HPDE6-E6E7 (cell line): ENCODE data around the gene SURF6.
A peak's percentile ranks its signal among the peaks of the same experiment; 100 is the strongest.
"Not testable (repeated sequence)": the region's sequence is repeated elsewhere in the genome, so short reads cannot be mapped to it uniquely, and the experiment has no call there.

Experiments
- DNase-seq: peaks from one replicate; pipeline ENCODE4 v3.0.0; 2011; ENCODE audit warnings: missing footprints; ENCODE audit errors: extremely low spot score

The SURF6 gene

GRCh38 chr9:133347985-133348717 is 12.2 kb upstream of the SURF6 start, which contains the start of the genes MED22 and RPL7A:
TSS of gene MED22 (minus strand) at chr9:133348131. CDS start at chr9:133346662, 1,469 bp downstream.
TSS of gene RPL7A (plus strand) at chr9:133348218. CDS start at chr9:133348244, 26 bp downstream.
- DNase-seq = peak; percentile 81

GRCh38 chr9:133347515-133347984 is 11.6 kb upstream of the SURF6 start:
- no peak for DNase-seq

GRCh38 chr9:133346021-133346785 is 10.2 kb upstream of the SURF6 start:
- DNase-seq = no peak

GRCh38 chr9:133345596-133345995 is 9.6 kb upstream of the SURF6 start:
- no peak for DNase-seq

- DNase-seq = no peak
Measured at GRCh38 chr9:133344979-133345378, 9.0 kb upstream of the SURF6 start.

GRCh38 chr9:133344071-133344470 is 8.1 kb upstream of the SURF6 start:
- no peak for DNase-seq

- no peak for DNase-seq
Measured at GRCh38 chr9:133342570-133342969, 6.6 kb upstream of the SURF6 start.

GRCh38 chr9:133342069-133342406 is 6.0 kb upstream of the SURF6 start:
- no peak for DNase-seq

GRCh38 chr9:133341369-133342068 is 5.5 kb upstream of the SURF6 start:
- DNase-seq = no peak

GRCh38 chr9:133340916-133341315 is 4.9 kb upstream of the SURF6 start:
- DNase-seq = no peak

- DNase-seq = no peak
Measured at GRCh38 chr9:133340256-133340655, 4.3 kb upstream of the SURF6 start.

- no peak for DNase-seq
Measured at GRCh38 chr9:133339641-133340040, 3.7 kb upstream of the SURF6 start.

- DNase-seq = not testable (repeated sequence)
Measured at GRCh38 chr9:133334888-133335287, 1.1 kb downstream of the SURF6 start.

- DNase-seq = no peak
Measured at GRCh38 chr9:133334161-133334560, 1.8 kb downstream of the SURF6 start.

GRCh38 chr9:133333566-133333965 is 2.4 kb downstream of the SURF6 start:
- DNase-seq = no peak

- no peak for DNase-seq
Measured at GRCh38 chr9:133333011-133333410, 3.0 kb downstream of the SURF6 start.

GRCh38 chr9:133332381-133332730 is 3.6 kb downstream of the SURF6 start:
- no peak for DNase-seq

- DNase-seq = no peak
Measured at GRCh38 chr9:133331641-133332380, 4.2 kb downstream of the SURF6 start.

GRCh38 chr9:133331221-133331620 is 4.8 kb downstream of the SURF6 start:
- no peak for DNase-seq

- DNase-seq = not testable (repeated sequence)
Measured at GRCh38 chr9:133329306-133330156, 6.5 kb downstream of the SURF6 start.
